HL-60 (cell line): ENCODE data around the gene STKLD1.

Source experiments
- DNase-seq, 2 experiments: peaks; one replicate each; pipeline ENCODE4 v3.0.0-alpha.2; 2010 to 2020; ENCODE audit warnings: low read depth in 1 of 2, low spot score in 1 of 2
- H3K27ac ChIP-seq: fragments of 250-450 bp; sonication (Bioruptor Pico); replicated peaks from 2 replicates; pipeline ENCODE4 v1.5.1; 2020; ENCODE audit warnings: mild to moderate bottlenecking, moderate library complexity
- H3K27me3 ChIP-seq: fragments of 250-450 bp; sonication (Bioruptor Pico); 2 replicates; pipeline ENCODE4 v1.5.1; 2021; ENCODE audit warnings: mild to moderate bottlenecking, moderate library complexity; ENCODE audit not compliant: insufficient read depth, poor library complexity, severe bottlenecking
- H3K4me3 ChIP-seq: replicated peaks from 2 replicates; pipeline ENCODE4 v1.5.1; 2011; ENCODE audit warnings: mild to moderate bottlenecking, control low read depth, low read length; ENCODE audit not compliant: insufficient read depth
- GABPA ChIP-seq: IDR thresholded peaks from 2 replicates; pipeline ENCODE4 v1.6.1; 2012; ENCODE audit warnings: low read depth
- POLR2AphosphoS5 ChIP-seq: IDR thresholded peaks from 2 replicates; pipeline ENCODE4 v1.6.1; 2012; ENCODE audit warnings: low read depth
- SPI1 ChIP-seq: IDR thresholded peaks from 2 replicates; pipeline ENCODE4 v1.6.1; 2012; ENCODE audit warnings: low read depth, mild to moderate bottlenecking, borderline replicate concordance
- TF ChIP-seq, protein P1 (sequence below): IDR thresholded peaks from 2 replicates; pipeline ENCODE4 v1.6.1; 2012; ENCODE audit warnings: low read depth; ENCODE audit not compliant: insufficient replicate concordance
- TF ChIP-seq, protein P2 (sequence below): IDR thresholded peaks from one replicate; pipeline ENCODE4 v1.5.1; 2011; ENCODE audit warnings: low read length, control low read depth, inconsistent platforms; ENCODE audit not compliant: insufficient read depth

STKLD1 gene

DNA sequence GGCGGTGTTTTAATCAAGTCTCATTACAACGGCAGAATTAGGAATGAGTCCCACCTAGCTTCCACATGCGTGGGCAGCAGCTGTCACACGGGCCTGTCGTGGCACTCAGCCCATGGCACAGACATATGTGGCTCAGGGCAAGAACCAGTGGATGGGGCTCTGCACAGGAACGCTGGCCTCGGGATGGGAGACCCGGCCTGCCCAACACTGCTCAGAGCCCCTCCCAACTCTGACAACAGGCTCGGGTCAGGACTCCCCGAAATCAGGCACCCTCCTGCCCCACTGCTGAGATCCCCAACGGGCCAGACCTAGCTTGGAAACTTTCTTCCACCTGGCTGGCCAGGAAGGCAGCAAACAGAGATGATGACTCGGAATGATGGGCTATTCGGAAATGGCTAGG lies 35.2 kb upstream of the STKLD1 start:
- DNase-seq: no peak
- no peak overlapping the region for H3K4me3 ChIP-seq
- H3K27ac ChIP-seq: peak overlapping the region; percentile 56
- no peaks in the 10 kb centered on the region for H3K27me3 ChIP-seq
- TF ChIP-seq, protein P1, sequence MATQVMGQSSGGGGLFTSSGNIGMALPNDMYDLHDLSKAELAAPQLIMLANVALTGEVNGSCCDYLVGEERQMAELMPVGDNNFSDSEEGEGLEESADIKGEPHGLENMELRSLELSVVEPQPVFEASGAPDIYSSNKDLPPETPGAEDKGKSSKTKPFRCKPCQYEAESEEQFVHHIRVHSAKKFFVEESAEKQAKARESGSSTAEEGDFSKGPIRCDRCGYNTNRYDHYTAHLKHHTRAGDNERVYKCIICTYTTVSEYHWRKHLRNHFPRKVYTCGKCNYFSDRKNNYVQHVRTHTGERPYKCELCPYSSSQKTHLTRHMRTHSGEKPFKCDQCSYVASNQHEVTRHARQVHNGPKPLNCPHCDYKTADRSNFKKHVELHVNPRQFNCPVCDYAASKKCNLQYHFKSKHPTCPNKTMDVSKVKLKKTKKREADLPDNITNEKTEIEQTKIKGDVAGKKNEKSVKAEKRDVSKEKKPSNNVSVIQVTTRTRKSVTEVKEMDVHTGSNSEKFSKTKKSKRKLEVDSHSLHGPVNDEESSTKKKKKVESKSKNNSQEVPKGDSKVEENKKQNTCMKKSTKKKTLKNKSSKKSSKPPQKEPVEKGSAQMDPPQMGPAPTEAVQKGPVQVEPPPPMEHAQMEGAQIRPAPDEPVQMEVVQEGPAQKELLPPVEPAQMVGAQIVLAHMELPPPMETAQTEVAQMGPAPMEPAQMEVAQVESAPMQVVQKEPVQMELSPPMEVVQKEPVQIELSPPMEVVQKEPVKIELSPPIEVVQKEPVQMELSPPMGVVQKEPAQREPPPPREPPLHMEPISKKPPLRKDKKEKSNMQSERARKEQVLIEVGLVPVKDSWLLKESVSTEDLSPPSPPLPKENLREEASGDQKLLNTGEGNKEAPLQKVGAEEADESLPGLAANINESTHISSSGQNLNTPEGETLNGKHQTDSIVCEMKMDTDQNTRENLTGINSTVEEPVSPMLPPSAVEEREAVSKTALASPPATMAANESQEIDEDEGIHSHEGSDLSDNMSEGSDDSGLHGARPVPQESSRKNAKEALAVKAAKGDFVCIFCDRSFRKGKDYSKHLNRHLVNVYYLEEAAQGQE: no peak
- no peak for TF ChIP-seq GABPA
- TF ChIP-seq, protein P2, sequence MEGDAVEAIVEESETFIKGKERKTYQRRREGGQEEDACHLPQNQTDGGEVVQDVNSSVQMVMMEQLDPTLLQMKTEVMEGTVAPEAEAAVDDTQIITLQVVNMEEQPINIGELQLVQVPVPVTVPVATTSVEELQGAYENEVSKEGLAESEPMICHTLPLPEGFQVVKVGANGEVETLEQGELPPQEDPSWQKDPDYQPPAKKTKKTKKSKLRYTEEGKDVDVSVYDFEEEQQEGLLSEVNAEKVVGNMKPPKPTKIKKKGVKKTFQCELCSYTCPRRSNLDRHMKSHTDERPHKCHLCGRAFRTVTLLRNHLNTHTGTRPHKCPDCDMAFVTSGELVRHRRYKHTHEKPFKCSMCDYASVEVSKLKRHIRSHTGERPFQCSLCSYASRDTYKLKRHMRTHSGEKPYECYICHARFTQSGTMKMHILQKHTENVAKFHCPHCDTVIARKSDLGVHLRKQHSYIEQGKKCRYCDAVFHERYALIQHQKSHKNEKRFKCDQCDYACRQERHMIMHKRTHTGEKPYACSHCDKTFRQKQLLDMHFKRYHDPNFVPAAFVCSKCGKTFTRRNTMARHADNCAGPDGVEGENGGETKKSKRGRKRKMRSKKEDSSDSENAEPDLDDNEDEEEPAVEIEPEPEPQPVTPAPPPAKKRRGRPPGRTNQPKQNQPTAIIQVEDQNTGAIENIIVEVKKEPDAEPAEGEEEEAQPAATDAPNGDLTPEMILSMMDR: no peak
- no peak for TF ChIP-seq SPI1
- TF ChIP-seq POLR2AphosphoS5: no peak

DNA sequence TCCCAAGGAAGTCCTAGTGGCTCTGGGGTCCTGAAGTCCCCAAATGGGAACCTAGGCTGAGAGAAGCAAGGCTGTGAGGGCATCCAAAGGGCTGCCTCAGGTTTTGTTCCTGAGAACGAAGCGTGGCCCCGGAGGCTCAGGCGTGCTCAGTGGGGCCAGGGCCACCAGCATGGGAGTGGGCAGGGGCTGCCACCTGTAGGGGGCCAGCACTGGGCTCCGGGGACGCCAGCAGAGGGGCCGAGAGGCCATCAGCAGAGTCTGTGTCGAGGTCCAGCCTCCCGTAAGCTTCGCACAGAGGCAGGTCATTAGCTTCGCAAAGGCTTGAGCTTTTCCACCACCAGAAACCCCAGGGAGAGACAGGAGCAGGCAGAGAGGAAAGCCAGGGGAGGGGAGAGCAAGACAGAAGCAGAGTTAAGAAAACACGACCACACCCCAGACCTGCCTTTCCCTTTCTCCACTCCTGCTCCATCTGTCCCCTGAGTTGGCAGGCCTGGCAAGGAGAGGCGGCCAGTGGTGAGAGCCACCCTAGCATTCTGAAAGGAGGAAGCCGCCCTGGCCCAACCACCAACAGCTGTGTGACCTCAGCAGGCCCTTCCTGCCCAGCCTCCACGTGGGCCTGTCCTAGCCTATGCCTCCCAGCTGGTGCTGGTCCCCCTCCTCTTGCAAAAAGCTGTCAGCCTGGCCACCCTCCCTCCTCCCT lies 34.6 kb upstream of the STKLD1 start:
- Histone ChIP-seq H3K27me3 (no peaks in the 10 kb centered on the region), H3K4me3 (no peak overlapping the region), H3K27ac (peak overlapping the region; percentile 56)
- TF ChIP-seq SPI1: peak; percentile 51; the same call in 1 of the 2 replicates
- TF ChIP-seq POLR2AphosphoS5: peak; percentile 83
- TF ChIP-seq, protein P1: no peak
- TF ChIP-seq, protein P2: no peak
- no peak for TF ChIP-seq GABPA
- DNase-seq: peak in 1 of 2 experiments; percentile 88

DNA sequence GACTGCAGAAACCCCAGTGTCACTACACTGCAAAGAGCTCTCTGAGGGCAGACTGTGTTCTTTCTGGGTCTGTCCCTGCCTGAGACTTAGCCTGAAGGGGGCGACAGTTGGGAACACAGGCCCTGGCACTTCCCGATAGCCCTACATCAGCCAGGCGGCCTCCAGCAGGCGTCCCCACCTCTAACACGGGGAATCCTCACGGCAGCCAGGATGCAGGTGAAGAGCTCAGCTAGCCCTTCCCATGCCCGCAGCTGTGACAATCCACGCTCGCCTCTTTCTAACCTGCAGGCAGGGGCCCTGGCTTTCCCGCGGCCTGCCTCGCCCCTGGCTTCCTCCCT lies 34.1 kb upstream of the STKLD1 start:
- Histone ChIP-seq H3K4me3 (no peak overlapping the region), H3K27ac (peak overlapping the region; percentile 56), H3K27me3 (no peaks in the 10 kb centered on the region)
- DNase-seq: no peak
- 0 out of 2 replicates have a peak, but pooled peaks have one; percentile 1 for TF ChIP-seq POLR2AphosphoS5
- TF ChIP-seq, protein P2: no peak
- TF ChIP-seq, protein P1: no peak
- TF ChIP-seq GABPA: no peak
